BLaER1 treated with 17β-estradiol and CSF1 and Interleukin-3, amounts not matched to agents 10 nM and 100 nM (cell line): ENCODE data around the gene MUC5B.
A peak's percentile ranks its signal among the peaks of the same experiment; 100 is the strongest.

ENCODE experiments used
- H3K27ac ChIP-seq, 11 experiments: shearing (Covaris generic); formaldehyde crosslinking; 2 replicates each; pipeline ENCODE4 v1.8.1; 2022
- H3K27me3 ChIP-seq, 11 experiments: shearing (Covaris generic); formaldehyde crosslinking; 2 replicates each; pipeline ENCODE4 v1.8.1; 2022
- H3K36me3 ChIP-seq, 11 experiments: shearing (Covaris generic); formaldehyde crosslinking; 2 replicates each; pipeline ENCODE4 v1.8.1; 2022
- H3K4me1 ChIP-seq, 10 experiments: shearing (Covaris generic); formaldehyde crosslinking; 2 replicates each; pipeline ENCODE4 v1.8.1; 2022
- H3K4me2 ChIP-seq, 11 experiments: shearing (Covaris generic); formaldehyde crosslinking; 2 replicates each; pipeline ENCODE4 v1.8.1; 2022
- H3K4me3 ChIP-seq, 10 experiments: shearing (Covaris generic); formaldehyde crosslinking; 2 replicates each; pipeline ENCODE4 v1.8.1; 2022
- H3K9ac ChIP-seq, 11 experiments: shearing (Covaris generic); formaldehyde crosslinking; 2 replicates each; pipeline ENCODE4 v1.8.1; 2022
- H3K9me3 ChIP-seq, 11 experiments: shearing (Covaris generic); formaldehyde crosslinking; replicated peaks in 1 of 11; 2 replicates each; pipeline ENCODE4 v1.8.1; 2022
- H4K20me1 ChIP-seq, 11 experiments: shearing (Covaris generic); formaldehyde crosslinking; 2 replicates each; pipeline ENCODE4 v1.8.1; 2022
- Cebpa-rat ChIP-seq, 11 experiments: shearing (Covaris generic); IDR thresholded peaks; 2 replicates each; pipeline ENCODE4 v1.8.1; 2022

The MUC5B gene

GRCh38 chr11:1298695-1299492, 76.0 kb downstream of the MUC5B start:
- Histone ChIP-seq H3K9me3 (no peaks in the 10 kb centered on the region), H3K27me3 (no peaks in the 10 kb centered on the region), H3K9ac (peak overlapping the region in 10 of 11 experiments; percentile 29 to 68 (median 48); a peak in 18 of 22 replicates), H3K36me3 (peaks cover 20 to 88% (median 66%) of the 10 kb centered on the region in 11 experiments), H3K4me2 (peak overlapping the region; percentile 36 to 97 (median 77)), H3K4me1 (peaks cover 26 to 71% (median 64%) of the 10 kb centered on the region in 10 experiments), H3K27ac (peak overlapping the region in 9 of 11 experiments; percentile 51 to 76 (median 68); a peak in 17 of 22 replicates), H3K4me3 (peak overlapping the region in 3 of 10 experiments; percentile 7 to 30 (median 12); a peak in 3 of 20 replicates), H4K20me1 (peaks cover 84 to 97% (median 93%) of the 10 kb centered on the region in 11 experiments)
- TF ChIP-seq Cebpa-rat (IDR thresholded peaks at IDR 0.05), result peak; percentile 41 to 97 (median 95); a peak in 19 of 22 replicates

DNA sequence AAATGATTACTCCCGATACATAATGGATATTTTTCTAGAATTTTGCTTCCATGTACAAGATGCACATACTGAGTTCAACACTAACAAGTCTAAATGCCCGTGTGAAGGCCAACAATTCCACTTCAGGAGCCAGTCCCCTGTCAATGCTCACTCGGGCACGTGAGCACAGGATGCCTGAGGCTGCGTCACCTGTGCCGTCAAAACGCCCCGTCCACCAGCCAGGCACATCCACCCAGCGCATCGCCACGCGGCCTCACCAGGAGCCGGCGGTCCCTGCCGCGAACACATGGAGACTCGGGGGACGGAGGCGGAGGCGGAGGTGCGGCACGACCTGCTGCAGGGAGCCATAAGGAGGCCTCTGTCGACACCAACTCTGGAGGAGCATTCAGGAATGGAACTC, 76.8 kb downstream of the MUC5B start:
- Histone ChIP-seq H3K27ac (peak overlapping the region in 9 of 11 experiments; percentile 28 to 76 (median 67); a peak in 16 of 22 replicates), H3K27me3 (no peaks in the 10 kb centered on the region), H3K4me1 (peaks cover 27 to 78% (median 69%) of the 10 kb centered on the region in 10 experiments), H3K9ac (peak overlapping the region in 10 of 11 experiments; percentile 2 to 68 (median 40); a peak in 9 of 22 replicates), H3K4me3 (0 out of 20 replicates have a peak overlapping the region, but pooled peaks of 2 of the 10 experiments have one; percentile 8 to 12), H4K20me1 (peaks cover 90 to 100% (median 97%) of the 10 kb centered on the region in 11 experiments), H3K9me3 (no peaks in the 10 kb centered on the region), H3K4me2 (peak overlapping the region in 10 of 11 experiments; percentile 65 to 97 (median 78); a peak in 19 of 22 replicates), H3K36me3 (peaks cover 18 to 92% (median 64%) of the 10 kb centered on the region in 11 experiments; a peak in 21 of 22 replicates)
- no peak for TF ChIP-seq Cebpa-rat (IDR thresholded peaks at IDR 0.05)

GRCh38 chr11:1300121-1300520, 77.3 kb downstream of the MUC5B start:
- peaks cover 32 to 83% (median 74%) of the 10 kb centered on the region in 10 experiments for H3K4me1 ChIP-seq
- H3K4me3 ChIP-seq, result no peak overlapping the region
- no peaks in the 10 kb centered on the region for H3K9me3 ChIP-seq
- H3K4me2 ChIP-seq, result peak overlapping the region in 7 of 11 experiments; percentile 48 to 97 (median 83); a peak in 13 of 22 replicates
- H4K20me1 ChIP-seq, result peaks cover 91 to 100% (median 98%) of the 10 kb centered on the region in 11 experiments
- H3K27me3 ChIP-seq, result no peaks in the 10 kb centered on the region
- TF ChIP-seq Cebpa-rat (IDR thresholded peaks at IDR 0.05), result no peak
- peak overlapping the region in 8 of 11 experiments; percentile 3 to 65 (median 38); a peak in 7 of 22 replicates for H3K9ac ChIP-seq
- H3K36me3 ChIP-seq, result peaks cover 18 to 93% (median 63%) of the 10 kb centered on the region in 11 experiments; a peak in 21 of 22 replicates
- peak overlapping the region in 9 of 11 experiments; percentile 28 to 76 (median 67); a peak in 12 of 22 replicates for H3K27ac ChIP-seq

- Histone ChIP-seq H3K4me3 (no peak overlapping the region), H3K27ac (peak overlapping the region in 7 of 11 experiments; percentile 32 to 76 (median 67); a peak in 9 of 22 replicates), H3K4me2 (peak overlapping the region in 6 of 11 experiments; percentile 2 to 97 (median 66); a peak in 11 of 22 replicates), H3K36me3 (peaks cover 19 to 93% (median 63%) of the 10 kb centered on the region in 11 experiments; a peak in 21 of 22 replicates), H3K9me3 (no peaks in the 10 kb centered on the region), H3K9ac (peak overlapping the region in 7 of 11 experiments; percentile 3 to 55 (median 35); a peak in 7 of 22 replicates), H3K4me1 (peaks cover 37 to 88% (median 80%) of the 10 kb centered on the region in 10 experiments), H4K20me1 (peaks cover 91 to 100% (median 98%) of the 10 kb centered on the region in 11 experiments), H3K27me3 (no peaks in the 10 kb centered on the region)
- TF ChIP-seq Cebpa-rat (IDR thresholded peaks at IDR 0.05), result no peak
Measured at GRCh38 chr11:1300569-1301187, 77.8 kb downstream of the MUC5B start.

DNA sequence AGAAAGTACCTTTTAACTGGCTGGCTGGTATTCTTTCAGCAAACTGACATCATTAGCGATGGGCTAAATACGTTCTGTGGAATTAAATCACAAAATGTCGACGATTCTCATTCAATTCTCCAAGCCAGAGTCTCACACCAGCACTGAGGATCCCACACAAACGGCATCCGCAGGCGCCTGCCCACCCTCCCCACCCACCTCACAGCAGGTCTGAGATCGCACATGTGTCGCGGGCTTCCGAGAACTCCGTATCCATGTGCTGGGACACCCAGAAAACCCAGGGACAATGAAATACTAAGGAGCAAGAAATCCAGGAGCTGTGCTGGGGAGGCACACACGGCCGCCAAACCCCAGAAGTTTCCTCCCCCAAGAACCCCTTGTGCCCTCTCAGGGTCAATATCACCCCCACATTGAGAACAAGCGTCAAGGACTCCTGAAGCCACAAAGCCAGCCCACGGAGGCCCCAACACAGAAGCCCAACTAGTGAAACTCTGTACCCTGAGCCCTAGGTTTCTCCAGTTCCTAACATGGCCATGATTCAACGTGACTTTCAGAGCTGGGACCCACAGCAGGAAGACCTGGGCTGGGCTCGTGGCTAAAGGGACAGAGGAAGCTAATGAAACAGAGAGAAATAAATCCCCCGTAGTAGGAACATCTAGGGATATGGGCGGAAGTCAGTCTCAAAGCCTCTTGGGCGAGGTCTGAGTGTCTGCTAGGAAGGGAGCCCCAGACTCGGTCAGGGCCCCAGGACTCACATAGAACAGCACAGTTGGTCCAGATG, 78.5 kb downstream of the MUC5B start:
- Histone ChIP-seq H3K27me3 (no peaks in the 10 kb centered on the region), H3K9me3 (no peaks in the 10 kb centered on the region), H3K4me3 (no peak overlapping the region), H4K20me1 (peaks cover 91 to 100% (median 98%) of the 10 kb centered on the region in 11 experiments), H3K36me3 (peaks cover 20 to 93% (median 63%) of the 10 kb centered on the region in 11 experiments; a peak in 21 of 22 replicates), H3K9ac (peak overlapping the region in 8 of 11 experiments; percentile 5 to 73 (median 34); a peak in 9 of 22 replicates), H3K4me1 (peaks cover 45 to 96% (median 87%) of the 10 kb centered on the region in 10 experiments), H3K4me2 (peak overlapping the region in 7 of 11 experiments; percentile 9 to 98 (median 93); a peak in 13 of 22 replicates), H3K27ac (peak overlapping the region in 10 of 11 experiments; percentile 5 to 58 (median 34); a peak in 11 of 22 replicates)
- TF ChIP-seq Cebpa-rat (IDR thresholded peaks at IDR 0.05), result no peak

GRCh38 chr11:1302041-1302460, 79.2 kb downstream of the MUC5B start:
- Histone ChIP-seq H3K27ac (peak overlapping the region in 10 of 11 experiments; percentile 5 to 58 (median 34); a peak in 11 of 22 replicates), H3K4me2 (peak overlapping the region in 7 of 11 experiments; percentile 9 to 98 (median 93); a peak in 13 of 22 replicates), H3K9me3 (no peaks in the 10 kb centered on the region), H3K9ac (peak overlapping the region in 9 of 11 experiments; percentile 6 to 73 (median 32); a peak in 8 of 22 replicates), H3K4me1 (peaks cover 51 to 100% (median 93%) of the 10 kb centered on the region in 10 experiments), H3K4me3 (0 out of 20 replicates have a peak overlapping the region, but pooled peaks of 1 of the 10 experiments have one; percentile 27), H3K36me3 (peaks cover 18 to 97% (median 62%) of the 10 kb centered on the region in 11 experiments; a peak in 21 of 22 replicates), H4K20me1 (peaks cover 92 to 100% (median 98%) of the 10 kb centered on the region in 11 experiments), H3K27me3 (no peaks in the 10 kb centered on the region)
- TF ChIP-seq Cebpa-rat (IDR thresholded peaks at IDR 0.05), result no peak

GRCh38 chr11:1302461-1303125, 79.7 kb downstream of the MUC5B start:
- Histone ChIP-seq H3K9ac (peak overlapping the region in 9 of 11 experiments; percentile 6 to 93 (median 32); a peak in 9 of 22 replicates), H3K4me3 (no peak overlapping the region)

More at GRCh38 chr11:1302461-1303125, 79.7 kb downstream of the MUC5B start:
- peak overlapping the region in 6 of 11 experiments; percentile 9 to 98 (median 95); a peak in 11 of 22 replicates for H3K4me2 ChIP-seq
- peaks cover 54 to 100% (median 96%) of the 10 kb centered on the region in 10 experiments for H3K4me1 ChIP-seq
- H3K36me3 ChIP-seq, result peaks cover 16 to 93% (median 57%) of the 10 kb centered on the region in 11 experiments; a peak in 21 of 22 replicates
- H3K27me3 ChIP-seq, result no peaks in the 10 kb centered on the region
- H4K20me1 ChIP-seq, result peaks cover 92 to 100% (median 98%) of the 10 kb centered on the region in 11 experiments
- TF ChIP-seq Cebpa-rat (IDR thresholded peaks at IDR 0.05), result no peak
- peak overlapping the region in 7 of 11 experiments; percentile 5 to 58 (median 36); a peak in 7 of 22 replicates for H3K27ac ChIP-seq
- H3K9me3 ChIP-seq, result no peaks in the 10 kb centered on the region
